GM21528 (cell line): ENCODE results near the gene MBD3.

ENCODE experiments used
- ATAC-seq: cut with Tn5 transposase; IDR thresholded peaks from one replicate; pipeline ENCODE4 v1.9.1; 2021; ENCODE audit warnings: mild to moderate bottlenecking, moderate library complexity; ENCODE audit not compliant: unreplicated experiment, low FRiP score

Gene MBD3

DNA sequence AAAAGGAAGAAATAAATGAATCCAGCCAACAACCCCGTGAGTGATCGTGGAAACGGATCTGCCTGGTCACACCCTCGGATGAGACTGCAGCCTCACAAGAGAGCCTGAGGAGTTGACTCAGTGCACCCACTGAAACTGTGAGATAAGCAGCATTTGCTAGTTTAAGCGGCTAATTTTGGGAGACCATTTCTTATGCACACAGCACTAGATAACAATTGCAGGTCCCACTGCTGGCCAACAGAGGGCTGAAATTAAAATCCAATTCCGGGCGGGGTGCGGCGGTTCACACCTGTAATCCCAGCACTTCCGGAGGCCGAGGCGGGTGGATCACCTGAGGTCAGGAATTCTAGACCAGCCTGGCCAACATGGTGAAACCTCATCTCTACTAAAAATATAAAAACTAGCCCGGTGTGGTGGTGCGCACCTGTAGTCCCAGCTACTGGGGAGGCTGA, 9.0 kb upstream of the MBD3 start:
- no peak for ATAC-seq

DNA sequence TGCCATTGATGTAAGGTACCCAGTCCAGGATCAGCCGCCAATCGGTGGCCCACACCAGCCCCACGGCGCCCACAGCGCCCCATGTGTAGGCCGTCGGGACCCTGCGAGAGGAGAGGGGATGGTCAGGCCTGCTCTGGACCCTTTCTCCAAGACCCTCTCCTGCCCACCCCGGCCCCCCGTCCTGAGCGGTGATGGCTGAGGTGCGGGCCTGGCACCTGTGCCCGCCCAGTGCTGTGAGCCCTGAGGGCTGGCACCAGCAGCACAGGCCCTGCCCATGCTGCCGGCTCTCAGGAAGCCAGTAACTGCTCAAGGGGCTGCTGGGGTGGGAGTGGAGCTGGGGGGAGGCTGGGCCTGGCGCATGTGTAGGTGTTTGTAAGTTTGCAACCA, 6.8 kb upstream of the MBD3 start:
- no peak for ATAC-seq

DNA sequence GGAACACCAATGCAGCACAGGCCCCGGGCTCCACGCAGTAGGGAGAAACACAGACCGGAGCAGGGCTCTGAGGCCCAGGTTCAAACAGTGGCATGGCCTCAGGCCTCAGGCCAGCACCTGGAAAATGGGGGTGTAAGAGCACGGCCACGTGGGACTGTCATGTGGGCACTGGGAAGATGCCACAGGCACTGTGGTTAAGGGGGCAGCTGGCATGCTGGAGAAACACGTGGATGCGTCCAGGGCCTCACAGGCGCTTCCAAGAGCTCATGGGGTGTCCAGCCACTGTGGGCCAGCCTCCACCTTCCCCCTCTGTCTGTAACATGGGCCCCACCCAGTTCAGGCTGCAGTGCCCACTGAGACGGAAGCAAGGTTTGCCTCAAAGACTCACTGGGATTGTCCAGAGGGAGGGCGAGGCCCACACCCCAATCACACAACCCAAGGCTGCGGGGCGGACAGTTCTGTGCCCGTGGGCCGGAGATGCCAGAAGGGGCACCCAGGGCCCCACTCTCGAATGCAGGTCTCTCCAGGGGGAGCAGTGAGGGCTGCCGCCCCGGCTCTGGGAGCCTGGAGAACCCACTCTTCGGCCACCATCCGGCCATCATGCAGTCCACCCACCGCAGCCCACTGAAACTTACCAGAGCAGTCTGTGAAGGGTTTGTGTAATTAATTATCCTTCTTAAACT, 6.3 kb upstream of the MBD3 start:
- ATAC-seq = no peak

DNA sequence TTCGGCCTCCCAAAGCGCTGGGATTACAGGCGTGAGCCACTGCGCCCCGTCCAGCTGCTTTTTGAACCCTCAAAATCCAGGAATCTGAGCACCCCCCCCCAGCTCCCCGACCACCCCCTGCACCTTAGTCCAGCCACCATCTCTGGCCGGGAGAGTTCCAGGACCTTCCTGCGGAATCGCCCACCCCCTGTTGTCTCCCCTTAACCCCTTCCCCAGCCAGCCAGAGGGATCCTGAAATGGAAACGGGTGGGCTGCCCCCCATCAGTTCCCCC, 772 bp upstream of the MBD3 start:
- no peak for ATAC-seq

DNA sequence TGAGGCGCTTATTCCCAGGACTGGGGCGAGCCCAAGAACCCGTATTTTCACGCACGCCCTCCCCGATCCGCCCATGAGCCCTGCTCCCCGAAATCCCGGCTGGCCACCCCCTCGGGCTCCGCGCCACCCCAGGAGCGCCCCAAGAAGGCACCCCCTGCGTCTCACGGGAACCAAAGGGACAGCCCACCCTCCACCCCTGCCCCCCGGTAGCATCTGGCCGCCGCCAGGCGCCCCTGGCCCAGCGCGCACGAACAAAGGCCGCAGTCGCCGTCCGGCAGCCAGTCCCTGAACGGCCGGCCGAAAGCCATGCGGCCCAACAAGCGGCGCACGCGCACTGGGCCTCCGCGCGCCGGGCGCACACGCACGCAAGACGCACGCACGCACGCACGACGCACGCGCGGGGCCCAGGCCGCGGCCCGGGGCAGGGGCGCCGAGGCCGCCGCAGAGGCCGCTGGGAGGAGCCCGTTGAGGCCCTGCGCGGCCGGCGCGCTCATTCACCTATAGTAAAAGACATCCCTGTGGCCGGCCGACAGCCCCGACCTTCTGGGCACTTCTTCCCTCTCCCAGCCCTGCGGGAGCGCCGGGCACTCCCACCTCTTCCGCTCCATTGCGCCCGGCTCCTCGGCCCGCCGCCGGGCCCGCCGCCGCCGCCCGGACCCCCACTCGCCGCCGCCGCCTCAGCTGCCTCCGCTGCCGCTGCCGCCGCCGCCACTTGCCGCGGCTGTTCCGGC, 476 bp downstream of the MBD3 start:
- ATAC-seq = peak; percentile 60

DNA sequence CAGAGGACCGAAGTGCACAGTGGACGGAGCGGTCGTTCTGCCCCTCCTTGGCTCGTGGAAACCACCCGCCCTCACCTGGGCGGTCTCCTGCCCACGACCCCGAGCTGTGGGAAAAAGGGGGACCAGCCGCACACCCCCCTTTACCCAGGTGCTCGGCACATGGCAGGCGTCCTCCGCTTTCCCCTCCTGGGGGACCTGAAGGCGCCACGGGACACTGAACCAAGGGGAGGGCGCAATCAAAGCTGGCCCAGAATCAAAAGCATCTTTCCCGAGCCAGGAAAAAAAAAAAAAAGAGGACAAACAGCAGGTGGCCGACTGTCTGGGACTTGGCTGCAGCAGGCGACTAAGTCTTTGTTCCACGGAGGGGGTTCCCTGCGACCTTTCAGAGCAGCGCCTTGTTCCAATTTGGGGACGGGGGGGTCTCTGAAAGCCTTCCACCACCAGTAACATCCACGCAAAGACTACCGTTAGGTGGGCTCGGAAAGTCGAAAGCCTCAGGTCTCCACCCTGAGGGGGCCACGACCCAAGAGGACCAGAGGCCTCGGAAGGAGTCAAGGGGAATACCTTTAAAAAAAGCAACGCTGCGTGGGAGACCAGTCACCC, 1.1 kb downstream of the MBD3 start:
- ATAC-seq = peak; percentile 4

DNA sequence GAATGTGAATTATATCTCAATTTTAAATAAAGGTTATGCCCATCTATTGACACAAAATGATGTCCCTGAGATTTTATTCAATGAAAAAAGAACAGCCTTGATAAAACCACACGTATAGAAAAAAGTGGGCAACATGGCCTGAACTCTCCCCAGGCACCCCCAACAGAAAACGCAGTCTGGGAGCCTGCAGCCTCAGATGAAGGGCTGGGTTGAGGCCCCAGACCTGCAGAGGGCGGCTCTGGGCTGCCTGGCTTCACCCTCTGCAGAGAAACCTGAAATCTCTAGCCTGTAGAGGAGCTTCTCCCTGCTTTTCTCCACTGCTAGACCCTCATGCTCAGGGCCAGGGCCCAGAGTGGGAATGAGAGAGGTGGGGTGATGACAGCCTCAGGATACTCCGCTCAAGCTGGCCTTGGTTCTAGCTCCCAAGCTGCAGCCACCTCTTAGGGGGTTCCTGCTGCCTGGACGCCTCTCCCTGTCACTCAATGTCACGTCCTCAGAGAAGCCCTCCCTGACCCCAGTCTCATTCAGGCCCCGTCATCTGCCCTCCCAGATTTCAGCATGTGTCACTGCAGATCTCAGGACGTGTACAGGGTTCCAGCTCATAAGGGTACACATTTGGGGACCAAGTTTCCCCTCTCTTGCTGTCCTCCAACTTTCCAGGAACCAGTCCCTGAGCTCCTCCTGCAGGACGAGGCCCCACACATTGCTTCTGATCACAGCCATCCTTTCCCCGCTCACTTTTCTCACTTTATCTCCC, 1.8 kb downstream of the MBD3 start:
- ATAC-seq = no peak

DNA sequence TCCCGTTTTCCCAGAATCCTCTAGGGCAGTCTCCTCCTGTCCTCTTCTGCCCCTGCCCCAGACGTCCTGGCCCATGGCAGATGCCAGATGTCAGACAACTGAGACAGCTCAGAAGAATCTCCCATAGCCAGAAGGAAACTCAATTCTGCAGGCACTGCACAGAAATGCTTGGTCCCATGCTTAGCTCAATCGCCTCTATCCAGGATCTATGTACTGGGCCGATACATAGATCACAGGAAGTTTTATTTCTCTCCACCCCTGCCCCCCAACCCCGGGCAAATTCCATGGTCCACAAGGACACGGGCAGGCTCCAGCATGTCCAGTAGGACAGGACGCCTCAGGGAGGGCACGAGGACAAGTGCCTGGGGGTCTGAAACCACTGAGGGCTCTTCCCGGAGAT, 4.8 kb downstream of the MBD3 start:
- ATAC-seq = no peak

DNA sequence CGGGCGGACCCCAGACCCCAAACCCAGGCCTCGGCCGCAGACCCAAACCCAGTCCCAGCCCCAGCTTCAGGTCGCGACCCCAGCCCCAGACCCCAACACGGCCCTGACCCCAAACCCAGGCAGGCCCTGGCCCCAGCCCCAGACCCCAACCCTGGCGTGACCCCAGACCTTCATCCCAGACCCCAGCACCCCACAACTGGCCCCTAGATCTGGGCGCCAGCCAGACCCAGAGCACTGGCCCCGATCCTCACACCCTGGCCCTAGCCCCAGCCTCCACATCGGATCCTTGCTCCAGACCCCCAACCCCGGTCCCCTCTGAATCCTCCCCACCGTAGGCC, 7.5 kb downstream of the MBD3 start:
- no peak for ATAC-seq

DNA sequence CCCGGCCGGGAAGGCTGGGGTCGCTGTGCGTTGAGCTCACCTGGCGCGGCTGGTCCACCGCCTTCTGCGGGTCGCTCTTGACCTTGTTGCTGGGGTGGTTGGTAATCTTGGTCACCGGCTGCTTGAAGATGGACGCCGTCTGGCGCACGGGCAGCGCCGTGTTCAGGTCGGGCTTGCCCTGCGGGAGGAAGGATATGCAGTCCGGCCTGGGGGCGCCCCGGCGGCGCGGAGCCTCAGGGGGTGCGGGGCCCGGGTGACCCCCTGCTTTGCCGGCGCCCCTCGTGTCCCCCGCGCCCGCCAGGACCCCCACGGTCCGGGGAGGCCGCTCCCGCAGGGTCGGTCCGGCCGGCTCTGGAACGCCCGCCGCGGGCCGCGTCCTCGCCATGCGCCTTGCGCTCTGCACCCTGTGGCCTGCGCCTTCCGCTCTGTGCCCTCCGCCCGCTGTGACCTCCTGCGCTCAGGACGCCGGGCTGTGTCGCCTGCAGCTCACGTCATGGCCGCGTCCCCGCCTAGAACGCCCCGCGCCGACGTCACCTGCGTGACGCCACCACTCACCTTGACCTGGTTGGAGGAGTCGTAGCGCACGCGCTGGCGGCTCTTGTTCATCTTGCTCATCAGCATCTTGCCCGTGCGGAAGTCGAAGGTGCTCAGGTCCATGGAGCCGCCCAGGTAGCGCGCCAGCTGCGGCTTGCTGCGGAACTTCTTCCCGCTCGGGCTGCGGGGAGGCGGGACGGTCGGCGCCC, 8.0 kb downstream of the MBD3 start:
- no peak for ATAC-seq

DNA sequence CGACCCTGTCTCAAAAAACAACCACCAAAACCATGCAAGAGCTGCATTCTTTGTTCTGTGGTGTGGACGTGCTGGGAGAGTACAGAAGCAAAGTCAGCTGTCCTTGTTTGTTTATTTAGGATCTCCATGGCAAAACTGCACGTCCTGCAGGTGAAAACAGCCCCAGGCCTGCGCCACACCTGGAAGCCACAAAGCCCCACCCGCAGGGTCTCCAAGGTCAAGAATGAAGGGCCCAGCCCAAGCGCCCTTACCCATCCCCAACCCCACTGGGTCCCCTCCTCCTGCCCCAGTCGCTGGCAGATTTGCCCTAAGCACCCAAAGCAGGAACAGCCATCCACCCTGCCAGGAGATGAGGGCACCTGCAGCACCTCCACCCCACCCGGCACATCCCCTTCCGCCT, 10.5 kb downstream of the MBD3 start:
- ATAC-seq = no peak

DNA sequence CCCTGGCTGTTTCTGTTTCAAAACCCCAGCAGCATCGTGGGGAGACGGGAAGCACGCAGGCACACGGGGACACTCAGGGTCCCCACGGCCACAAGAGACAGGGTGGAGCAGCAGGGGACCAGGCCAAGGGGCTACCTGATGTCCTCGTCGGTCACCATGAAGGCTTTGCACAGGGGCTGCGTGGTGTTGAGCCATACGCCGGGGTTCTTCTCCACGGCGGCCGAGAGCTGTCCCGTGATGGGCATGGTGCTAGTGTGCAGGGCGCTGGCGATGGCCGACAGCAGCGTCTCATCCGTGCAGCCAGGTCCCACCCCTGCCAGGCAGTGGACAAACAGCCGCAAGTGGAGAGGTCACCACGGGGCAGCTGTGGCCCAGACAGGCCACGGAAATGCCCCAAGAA, 11.7 kb downstream of the MBD3 start:
- no peak for ATAC-seq

DNA sequence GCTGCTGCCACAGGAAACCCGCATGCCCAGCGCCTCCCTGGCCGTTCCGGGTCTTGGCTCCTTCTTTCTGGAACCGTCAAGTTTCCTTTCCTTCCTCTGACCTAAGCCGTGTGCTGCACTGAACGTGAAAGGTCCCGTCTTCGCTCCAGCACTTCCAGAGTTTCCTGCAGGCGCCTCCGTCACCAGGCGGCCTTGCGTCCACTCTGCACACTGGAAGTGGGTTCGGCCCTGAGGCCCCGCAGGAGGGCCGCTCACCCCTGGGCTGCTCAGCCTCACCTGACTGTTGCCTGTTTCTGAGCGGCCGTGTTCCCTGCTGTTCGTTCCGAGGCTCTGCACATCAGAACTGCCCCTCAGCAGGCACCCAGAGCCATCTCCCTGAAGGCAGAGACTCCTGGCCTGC, 12.3 kb downstream of the MBD3 start:
- no peak for ATAC-seq

DNA sequence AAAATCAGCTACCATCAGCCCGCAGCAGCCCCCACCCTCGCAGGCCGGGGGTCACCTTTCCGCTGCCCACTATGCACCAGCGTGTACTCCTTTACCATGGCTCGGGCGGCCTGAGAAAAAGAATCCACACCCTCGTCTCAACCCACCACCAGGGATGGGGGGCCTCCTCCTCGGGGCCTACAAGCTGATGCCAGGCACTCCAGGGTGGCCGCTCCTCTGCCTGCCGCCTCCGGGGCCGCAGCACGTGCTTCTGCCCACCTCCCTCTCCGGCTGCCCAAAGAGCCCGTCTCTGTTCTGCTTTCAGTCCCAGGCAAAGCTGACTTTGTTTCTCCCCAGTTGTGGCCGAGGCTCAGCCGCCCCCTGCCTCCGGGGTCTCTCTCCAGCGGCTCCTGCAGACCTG, 13.4 kb downstream of the MBD3 start:
- ATAC-seq = no peak

DNA sequence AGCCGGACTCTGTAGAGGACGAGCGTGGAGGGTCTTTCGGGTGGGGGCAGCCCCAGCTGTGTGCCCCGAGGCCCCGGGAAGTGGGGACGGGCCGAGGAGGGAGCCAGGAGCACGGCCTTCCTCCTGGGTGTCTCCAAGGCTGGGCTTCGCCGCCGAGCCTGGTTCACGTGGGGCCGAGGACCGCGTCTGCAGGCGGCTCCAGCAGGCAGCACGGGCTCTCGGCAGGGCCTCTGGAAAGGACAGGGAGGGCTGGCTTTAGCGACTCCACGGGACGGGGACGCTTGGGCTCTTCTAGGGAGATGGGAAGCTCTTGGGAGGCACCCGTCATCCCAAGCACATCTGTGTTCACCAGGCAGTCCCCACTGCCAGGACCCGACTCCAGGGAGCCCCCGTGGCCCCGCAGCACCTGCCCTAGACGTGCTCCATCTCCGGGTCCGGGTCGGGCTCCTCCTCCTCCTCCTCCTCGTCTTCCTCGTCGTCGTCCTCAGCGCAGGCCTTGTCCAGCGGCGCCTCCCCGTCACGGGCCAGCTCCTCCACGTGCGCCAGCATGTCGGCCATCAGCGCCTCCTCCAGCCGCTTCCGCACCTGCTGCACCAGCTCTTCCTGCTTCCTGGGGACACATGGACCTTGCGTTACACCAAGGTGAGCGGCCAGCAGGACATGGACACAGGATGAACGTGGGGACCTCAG, 14.6 kb downstream of the MBD3 start:
- ATAC-seq = no peak

DNA sequence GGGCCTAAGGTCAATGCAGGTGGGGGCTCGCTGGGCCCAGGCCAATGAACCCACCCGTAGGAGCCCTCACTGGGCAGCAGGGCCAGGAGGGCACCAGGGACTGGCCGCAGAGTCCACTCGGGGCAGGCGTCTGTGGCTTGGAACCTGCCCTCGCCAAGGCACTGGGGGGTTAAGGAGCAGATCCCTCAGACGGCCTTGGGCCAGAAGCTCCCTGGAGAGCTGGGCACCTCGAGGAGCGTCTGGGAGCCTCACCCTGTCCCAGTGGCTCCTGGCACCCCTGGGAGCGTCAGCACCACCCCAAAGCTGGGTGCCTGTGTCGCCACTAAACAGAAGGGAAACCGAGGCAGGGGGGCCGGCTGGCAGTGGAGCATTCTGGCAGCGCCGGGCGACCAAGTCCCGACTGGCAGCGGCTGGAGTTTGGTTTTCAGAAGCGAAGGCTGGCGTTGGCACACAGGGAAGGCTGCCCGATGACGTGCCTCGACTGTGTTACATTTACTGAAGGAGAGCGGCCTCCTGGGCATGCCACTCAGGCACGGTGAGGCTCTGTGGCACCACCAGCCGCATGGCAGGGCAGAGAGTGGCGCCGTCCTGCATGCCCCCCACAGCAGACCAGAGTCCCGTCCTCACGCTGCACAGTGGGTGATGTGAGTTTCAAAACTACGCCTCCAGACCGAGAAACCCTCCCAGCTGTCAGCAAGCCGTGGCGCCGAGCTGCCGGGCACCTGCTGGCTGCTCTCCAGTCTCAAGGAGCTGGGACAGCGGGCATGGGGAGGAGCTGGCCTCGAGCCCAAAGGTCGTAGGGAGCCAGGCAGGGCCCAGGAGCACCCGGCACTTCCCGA, 15.4 kb downstream of the MBD3 start:
- ATAC-seq = no peak

DNA sequence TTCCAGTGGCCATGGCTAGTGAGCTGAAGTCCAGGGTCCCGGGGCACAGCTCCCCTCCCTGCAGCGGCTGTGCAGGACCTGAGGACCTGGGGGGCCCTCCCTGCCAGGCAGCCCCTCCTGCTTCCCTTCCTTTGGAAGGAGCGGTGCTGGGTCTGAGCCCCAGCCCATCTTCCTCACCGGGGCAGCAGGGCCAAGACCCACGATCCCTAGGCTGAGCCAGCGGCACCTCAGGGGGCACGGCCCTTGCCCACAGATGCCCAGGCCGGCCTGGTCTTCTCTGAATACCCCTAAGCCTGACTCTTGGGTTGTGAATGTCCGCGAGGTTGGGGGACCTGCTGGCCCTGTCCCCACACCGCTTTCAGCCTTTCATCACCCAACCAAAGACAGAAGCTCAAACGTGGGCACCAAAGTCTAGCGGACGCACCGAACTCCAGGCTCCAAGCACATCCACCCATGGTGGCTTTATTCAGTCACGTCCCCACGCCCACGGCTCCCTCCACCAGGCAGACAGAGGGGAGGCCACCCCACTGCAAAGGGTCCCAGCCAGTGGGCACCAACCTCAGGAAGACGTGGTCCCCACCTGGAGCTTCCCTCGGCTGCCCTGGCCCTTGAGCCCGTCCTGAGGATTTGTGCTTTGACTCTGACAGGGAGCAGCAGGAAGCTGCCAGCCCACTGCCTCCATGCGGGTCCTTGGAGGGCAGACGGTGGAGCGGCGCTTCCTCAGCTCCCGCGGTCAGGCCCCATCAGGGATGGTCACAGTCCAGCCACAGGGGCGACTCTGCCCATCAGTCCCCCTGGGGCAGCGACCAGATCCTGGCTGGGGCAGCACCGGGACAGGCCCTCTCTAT, 16.2 kb downstream of the MBD3 start:
- no peak for ATAC-seq
